Hematopoietic multipotent progenitor cell (in vitro differentiated cells): ENCODE results near the gene FRY. TPM values are rescaled to one million over a fixed set of nuclear protein-coding genes. Genes with fewer than 3 reads are reported as not detected.

Source experiments
- DNase-seq, 3 donors: peaks; one replicate each; pipeline ENCODE4 v3.0.0-alpha.2; 2011 to 2015; ENCODE audit warnings: low read depth in 2 of 3, low spot score in 2 of 3
- total RNA-seq: library from RNA; depleted of rRNA; stranded (reverse); fragments of >200 nt; gene quantifications from one replicate; pipeline ENCODE4 v1.2.3, GENCODE V29; 2012

The FRY gene
- total RNA-seq, 1 donor, result 28.0 TPM

- DNase-seq, result no peak
Observed at GRCh38 chr13:32320528-32320927, 289.0 kb downstream of the FRY start.

DNA sequence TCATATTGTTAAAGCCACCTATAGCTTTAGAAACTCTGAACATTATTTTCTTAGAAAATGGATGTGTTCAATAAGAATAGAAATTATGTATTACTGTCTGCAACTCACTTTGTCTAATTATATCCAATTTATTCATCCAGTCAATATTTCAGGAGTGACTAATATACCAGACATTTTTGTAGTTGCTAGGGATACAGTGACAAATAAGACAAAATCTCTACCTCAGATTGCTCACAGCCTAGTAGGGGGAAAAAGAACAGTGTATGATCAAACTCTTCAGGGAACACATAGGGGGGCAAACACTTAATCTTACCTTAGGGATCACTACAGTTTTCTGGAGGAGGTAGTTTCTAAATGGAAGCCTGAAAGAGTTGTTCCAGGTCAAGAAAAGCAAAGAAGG lies 292.3 kb downstream of the FRY start:
- DNase-seq, result no peak

DNA sequence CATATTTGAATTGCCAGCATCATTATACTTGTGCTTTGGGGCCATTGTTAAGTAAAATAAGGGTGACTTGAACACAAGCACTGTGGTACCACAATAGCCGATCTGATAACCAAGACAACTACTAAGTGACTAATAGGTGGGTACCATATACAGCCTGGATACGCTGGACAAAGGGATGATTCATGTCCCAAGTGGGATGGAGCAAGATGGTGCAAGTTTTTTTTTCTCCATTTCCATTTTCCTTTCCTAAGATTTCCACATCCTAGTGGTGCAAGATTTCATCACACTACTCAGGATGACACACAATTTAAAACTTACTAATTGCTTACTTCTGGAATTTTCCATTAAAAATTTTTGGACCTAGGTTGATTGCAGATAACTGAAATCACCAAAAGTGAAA lies 298.9 kb downstream of the FRY start:
- no peak for DNase-seq

- peak in 1 of 3 donors; percentile 33 for DNase-seq
Observed at GRCh38 chr13:32334671-32335070, 303.1 kb downstream of the FRY start.

- peak in 2 of 3 donors; percentile 33 to 71 for DNase-seq
Observed at GRCh38 chr13:32340914-32341313, 309.3 kb downstream of the FRY start.

DNA sequence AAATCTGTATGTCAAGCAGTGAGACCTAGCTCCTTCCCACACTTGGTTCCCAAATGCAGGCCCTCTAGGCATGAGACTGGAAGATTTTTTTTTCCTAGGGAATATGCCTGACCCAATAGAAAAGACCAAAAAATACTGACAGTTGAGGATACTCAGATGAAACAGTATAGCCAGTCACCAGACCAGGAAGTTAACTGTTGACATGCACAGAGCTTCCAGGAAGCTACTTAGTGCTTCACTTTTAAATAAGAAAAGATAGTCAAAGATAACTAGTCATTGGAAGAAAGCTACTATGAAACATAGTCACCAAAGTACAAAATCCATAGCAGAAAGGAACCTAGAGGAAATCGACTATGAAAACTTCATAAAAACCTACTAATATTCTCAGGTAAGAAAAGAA lies 316.1 kb downstream of the FRY start:
- no peak for DNase-seq
